ENCODE results near the gene OR2M7.

GRCh38 chr1:248372394-248372793 lies 48.0 kb upstream of the OR2M7 start:
- TF ChIP-seq, protein P1, sequence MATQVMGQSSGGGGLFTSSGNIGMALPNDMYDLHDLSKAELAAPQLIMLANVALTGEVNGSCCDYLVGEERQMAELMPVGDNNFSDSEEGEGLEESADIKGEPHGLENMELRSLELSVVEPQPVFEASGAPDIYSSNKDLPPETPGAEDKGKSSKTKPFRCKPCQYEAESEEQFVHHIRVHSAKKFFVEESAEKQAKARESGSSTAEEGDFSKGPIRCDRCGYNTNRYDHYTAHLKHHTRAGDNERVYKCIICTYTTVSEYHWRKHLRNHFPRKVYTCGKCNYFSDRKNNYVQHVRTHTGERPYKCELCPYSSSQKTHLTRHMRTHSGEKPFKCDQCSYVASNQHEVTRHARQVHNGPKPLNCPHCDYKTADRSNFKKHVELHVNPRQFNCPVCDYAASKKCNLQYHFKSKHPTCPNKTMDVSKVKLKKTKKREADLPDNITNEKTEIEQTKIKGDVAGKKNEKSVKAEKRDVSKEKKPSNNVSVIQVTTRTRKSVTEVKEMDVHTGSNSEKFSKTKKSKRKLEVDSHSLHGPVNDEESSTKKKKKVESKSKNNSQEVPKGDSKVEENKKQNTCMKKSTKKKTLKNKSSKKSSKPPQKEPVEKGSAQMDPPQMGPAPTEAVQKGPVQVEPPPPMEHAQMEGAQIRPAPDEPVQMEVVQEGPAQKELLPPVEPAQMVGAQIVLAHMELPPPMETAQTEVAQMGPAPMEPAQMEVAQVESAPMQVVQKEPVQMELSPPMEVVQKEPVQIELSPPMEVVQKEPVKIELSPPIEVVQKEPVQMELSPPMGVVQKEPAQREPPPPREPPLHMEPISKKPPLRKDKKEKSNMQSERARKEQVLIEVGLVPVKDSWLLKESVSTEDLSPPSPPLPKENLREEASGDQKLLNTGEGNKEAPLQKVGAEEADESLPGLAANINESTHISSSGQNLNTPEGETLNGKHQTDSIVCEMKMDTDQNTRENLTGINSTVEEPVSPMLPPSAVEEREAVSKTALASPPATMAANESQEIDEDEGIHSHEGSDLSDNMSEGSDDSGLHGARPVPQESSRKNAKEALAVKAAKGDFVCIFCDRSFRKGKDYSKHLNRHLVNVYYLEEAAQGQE (IDR thresholded peaks at IDR 0.05): no peak
- TF ChIP-seq CTCF (IDR thresholded peaks at IDR 0.05; ENCODE audit: low read depth, low read length, missing input control) (no peak), RXRA (IDR thresholded peaks at IDR 0.05) (no peak), JUND (IDR thresholded peaks at IDR 0.05) (no peak), FOXA1 (IDR thresholded peaks at IDR 0.05) (no peak), SP1 (IDR thresholded peaks at IDR 0.05) (no peak), RAD21 (IDR thresholded peaks at IDR 0.05) (no peak), TAF1 (conservative IDR thresholded peaks at IDR 0.05) (no peak), GABPA (IDR thresholded peaks at IDR 0.05 in 1 of 2, conservative IDR thresholded peaks at IDR 0.05 in 1 of 2) (no peak)
- TF ChIP-seq, protein P2, sequence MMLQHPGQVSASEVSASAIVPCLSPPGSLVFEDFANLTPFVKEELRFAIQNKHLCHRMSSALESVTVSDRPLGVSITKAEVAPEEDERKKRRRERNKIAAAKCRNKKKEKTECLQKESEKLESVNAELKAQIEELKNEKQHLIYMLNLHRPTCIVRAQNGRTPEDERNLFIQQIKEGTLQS (IDR thresholded peaks at IDR 0.05): no peak
- TF ChIP-seq, protein P3, sequence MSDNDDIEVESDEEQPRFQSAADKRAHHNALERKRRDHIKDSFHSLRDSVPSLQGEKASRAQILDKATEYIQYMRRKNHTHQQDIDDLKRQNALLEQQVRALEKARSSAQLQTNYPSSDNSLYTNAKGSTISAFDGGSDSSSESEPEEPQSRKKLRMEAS (IDR thresholded peaks at IDR 0.05): no peak
